Iris pigment epithelial cell (primary cell): ENCODE measurements around the gene PLEK2.
"Not testable (repeated sequence)": the region's sequence is repeated elsewhere in the genome, so short reads cannot be mapped to it uniquely, and the experiment has no call there.

Experiments
- DNase-seq: peaks from one replicate; pipeline ENCODE4 v3.0.0-alpha.2; 2011; ENCODE audit warnings: low read depth

The PLEK2 gene

GRCh38 chr14:67358924-67359774, 52.8 kb downstream of the PLEK2 start:
- DNase-seq: peak; percentile 68

- DNase-seq: peak; percentile 34
Observed at GRCh38 chr14:67357969-67358354, 54.0 kb downstream of the PLEK2 start.

GRCh38 chr14:67357186-67357968, 54.6 kb downstream of the PLEK2 start:
- DNase-seq: no peak

- DNase-seq: no peak
Observed at GRCh38 chr14:67352055-67352454, 59.9 kb downstream of the PLEK2 start.

DNA sequence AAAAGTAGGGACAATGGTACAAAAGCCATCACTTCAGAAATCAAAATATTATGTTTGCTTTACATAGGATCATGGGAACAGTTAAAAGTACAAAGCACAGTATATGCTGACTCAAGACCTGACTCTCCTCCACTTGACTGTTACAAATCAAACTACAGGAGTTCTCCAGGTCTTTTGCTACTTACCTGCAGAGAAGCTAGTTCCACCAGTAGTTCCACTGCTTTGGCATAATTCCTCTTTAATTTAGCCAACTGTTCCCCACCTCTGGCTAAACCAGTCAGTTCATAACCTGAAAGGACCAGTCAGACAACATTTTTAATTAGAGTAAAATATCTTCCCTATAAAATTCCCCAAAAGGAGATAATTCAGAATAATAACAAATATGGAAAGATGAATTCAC, 66.4 kb downstream of the PLEK2 start:
- no peak for DNase-seq

DNA sequence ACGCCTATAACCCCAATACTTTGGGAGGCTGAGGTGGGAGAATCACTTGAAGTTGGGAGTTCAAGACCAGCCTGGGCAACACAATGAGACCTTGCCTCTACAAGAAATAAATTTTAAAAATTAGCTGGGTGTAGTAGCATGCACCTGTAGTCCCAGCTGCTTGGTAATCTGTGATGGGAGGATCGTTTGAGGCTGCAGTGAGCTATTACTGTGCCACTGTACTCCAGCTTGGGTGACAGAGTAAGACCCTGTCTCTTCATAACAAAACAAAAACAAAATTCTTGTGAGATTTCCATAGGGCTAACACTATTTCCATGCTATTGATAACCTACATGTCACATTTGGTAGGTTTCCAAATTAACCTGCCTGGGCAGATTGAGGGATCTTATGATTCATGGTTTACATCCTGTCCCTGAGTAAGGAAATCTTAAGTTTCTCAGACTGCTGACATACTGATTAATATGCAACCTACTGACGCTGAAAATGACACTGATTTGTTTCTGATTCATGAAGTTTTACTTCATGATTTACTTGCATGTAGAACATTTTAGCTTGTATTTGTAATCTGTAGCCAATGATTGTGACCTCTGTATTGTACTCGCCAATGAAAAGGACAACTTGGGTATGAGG, 68.2 kb downstream of the PLEK2 start:
- peak; percentile 52 for DNase-seq

DNA sequence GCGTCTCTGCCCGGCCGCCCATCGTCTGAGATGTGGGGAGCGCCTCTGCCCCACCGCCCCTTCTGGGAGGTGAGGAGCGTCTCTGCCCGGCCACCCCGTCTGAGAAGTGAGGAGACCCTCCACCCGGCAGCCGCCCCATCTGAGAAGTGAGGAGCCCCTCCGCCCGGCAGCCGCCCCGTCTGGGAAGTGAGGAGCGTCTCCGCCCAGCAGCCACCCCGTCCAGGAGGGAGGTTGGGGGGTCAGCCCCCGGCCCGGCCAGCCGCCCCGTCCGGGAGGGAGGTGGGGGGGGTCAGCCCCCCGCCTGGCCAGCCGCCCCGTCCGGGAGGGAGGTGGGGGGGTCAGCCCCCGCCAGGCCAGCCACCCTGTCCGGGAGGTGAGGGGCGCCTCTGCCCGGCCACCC, 70.7 kb downstream of the PLEK2 start:
- not testable (repeated sequence) for DNase-seq
